Stimulated activated CD8-positive, alpha-beta memory T cell treated with anti-CD3 and anti-CD28 coated beads, Interleukin-12 subunit alpha, Interleukin-12 subunit beta, amount 100 ng/mL, for 24 hours (primary cell): ENCODE measurements around the gene RPS25.
A peak's percentile ranks its signal among the peaks of the same experiment; 100 is the strongest.
"Not testable (repeated sequence)": the region's sequence is repeated elsewhere in the genome, so short reads cannot be mapped to it uniquely, and the experiment has no call there.

ENCODE experiments used
- DNase-seq: peaks from one replicate; pipeline ENCODE4 v3.0.0-alpha.2; 2020; ENCODE audit errors: extremely low read depth

RPS25 gene

DNA sequence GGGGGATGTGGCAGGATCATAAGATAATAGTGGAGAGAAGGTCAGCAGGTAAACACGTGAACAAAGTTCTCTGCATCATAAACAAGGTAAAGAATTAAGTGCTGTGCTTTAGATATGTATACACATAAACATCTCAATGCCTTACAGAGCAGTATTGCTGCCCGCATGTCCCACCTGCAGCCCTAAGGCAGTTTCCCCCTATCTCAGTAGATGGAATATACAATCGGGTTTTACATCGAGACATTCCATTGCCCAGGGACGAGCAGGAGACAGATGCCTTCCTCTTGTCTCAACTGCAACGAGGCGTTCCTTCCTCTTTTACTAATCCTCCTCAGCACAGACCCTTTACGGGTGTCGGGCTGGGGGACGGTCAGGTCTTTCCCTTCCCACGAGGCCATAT lies 21.3 kb upstream of the RPS25 start:
- not testable (repeated sequence) for DNase-seq

DNA sequence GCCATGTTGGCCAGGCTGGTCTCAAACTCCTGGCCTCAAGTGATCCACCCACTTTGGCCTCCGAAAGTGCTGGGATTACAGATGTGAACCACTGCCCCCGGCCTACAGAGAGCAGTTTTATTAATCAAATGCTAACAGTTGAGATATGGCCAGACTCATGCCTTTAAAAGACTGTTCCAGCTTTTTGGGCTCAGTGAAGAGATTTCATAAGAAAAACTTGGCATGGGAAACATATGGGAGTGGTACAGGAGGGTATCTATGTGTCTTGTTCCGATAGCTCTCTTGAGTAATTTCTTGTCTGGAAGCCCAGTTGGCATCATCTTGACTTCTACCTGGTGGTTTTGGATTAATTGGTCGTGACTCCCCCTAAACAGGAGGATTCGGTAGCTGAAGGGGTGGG lies 20.7 kb upstream of the RPS25 start:
- DNase-seq = no peak

GRCh38 chr11:119034813-119035212 lies 16.7 kb upstream of the RPS25 start:
- no peak for DNase-seq

GRCh38 chr11:119033421-119033820 lies 15.3 kb upstream of the RPS25 start:
- DNase-seq = not testable (repeated sequence)

DNA sequence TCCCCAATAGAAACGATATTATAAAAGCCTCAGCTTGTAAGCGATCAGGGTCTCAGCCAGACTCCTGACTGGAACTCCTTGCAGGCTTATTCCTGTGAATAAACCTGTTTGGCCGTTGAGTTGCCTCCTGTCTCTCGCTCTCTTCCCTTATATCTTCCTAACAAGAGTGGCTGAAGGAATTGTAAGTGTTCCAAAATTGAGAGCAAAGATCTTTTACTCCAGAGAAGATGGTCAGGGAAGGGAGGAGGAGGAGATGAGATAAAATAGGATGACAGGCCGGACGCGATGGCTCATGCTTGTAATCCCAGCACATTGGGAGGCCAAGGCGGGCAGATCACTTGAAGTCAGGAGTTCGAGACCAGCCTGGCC lies 13.8 kb upstream of the RPS25 start:
- DNase-seq = no peak

DNA sequence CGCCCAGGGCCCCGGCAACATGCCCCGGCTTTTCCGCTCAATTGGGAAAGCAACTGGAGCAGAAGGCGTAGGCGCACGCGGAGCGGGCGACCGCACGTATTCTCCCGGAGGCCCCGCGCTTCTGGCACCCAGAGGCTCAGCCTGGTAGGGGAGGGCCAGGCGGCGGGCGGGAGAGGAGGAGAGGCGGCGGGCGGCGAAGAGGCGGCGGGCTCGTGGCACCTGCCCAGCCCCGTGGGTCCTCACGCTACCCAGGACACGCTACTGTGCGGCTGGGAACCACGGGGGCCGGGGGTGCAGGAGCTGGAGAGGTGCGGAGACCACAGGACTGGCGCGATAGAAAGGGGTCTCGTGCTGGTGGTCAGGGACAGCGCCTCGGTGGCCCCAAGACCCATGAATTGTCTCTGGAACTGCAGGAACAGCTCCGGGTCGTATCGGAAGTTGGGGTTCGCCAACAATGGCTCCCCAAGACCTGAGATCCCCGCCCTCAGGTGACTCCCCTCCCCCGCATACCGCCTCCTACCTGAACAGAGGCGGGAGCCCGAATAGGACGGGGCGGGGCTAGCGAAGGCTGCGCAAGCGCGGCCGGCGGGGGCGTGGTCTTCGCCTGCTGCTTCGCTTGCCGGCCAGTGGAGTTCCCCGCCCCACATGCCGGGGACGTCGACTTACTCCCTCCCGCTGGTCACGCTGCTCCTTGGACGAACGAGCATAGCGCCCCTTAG lies 12.3 kb upstream of the RPS25 start, which contains the start of gene SLC37A4:
Gene SLC37A4, minus strand, starts transcription at position 549 of the 719 bp plus-strand sequence.
- peak; percentile 98 for DNase-seq

- no peak for DNase-seq
Measured at GRCh38 chr11:119030029-119030328, 11.8 kb upstream of the RPS25 start.

DNA sequence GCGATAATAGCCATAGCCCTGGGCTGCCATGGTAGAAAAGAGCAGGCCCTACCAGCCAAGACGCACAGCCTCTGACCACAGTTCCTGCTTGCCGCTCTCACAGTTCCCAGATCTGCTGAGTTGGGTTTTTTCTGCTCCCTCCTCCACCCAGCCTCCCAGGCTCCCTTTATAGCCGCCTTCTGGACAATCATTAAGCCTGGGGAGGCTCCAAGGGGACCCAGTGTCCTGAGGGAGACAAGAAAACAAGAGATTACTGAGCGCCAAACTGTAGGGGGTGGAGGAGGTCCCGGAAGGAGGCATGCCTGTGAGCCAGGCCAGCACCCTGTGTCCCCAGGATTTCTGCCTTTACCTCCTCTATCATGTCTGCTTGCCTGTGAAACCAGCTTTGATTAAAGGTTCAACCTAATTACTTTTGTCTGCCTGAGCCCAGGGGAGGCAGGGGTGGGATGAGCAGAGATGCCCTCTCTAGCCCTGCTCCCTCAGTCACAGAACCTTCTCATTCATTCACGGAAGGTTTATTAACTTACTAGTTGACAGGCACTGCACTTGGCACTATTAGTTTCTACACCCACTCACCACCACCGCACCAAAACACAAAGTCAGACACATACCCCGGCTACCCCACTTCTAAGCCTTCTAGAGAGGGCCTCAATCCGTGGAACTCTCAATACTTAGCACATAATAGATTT lies 11.3 kb upstream of the RPS25 start:
- DNase-seq = no peak

GRCh38 chr11:119029069-119029339 lies 10.9 kb upstream of the RPS25 start:
- DNase-seq = no peak

DNA sequence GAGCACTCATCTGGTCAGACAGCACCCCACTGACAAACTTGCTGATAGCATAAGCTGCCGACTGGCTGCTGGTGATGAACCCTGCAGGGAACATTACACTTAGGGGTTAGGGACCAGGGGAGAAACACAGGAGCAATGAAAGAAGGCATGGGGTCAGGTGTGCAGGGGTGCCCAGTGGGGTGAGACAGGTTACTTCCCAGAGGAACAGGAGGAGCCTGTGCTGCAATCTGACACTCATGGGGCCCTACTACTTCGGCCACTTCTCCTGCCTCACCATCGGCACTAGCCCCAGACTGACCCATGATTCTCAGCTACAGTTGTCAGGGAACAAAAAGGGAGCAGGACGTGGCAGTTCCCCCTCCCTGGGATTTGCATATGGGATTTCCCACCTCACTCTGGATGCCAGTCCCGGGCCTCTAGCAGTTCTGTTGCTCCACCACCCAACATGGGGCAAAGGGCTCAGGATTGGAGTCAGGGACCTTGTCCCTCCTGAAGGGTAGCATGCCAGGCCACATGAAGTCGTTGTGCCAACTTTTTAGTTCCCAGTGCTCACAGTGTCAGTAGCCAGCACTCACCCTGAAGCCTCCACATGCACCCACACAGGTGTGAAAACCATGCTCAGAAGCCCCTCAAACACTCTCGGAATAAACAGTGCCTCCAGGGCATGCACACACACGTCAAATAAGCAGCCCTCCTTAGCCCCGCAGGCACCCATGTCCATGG lies 10.4 kb upstream of the RPS25 start:
- no peak for DNase-seq

DNA sequence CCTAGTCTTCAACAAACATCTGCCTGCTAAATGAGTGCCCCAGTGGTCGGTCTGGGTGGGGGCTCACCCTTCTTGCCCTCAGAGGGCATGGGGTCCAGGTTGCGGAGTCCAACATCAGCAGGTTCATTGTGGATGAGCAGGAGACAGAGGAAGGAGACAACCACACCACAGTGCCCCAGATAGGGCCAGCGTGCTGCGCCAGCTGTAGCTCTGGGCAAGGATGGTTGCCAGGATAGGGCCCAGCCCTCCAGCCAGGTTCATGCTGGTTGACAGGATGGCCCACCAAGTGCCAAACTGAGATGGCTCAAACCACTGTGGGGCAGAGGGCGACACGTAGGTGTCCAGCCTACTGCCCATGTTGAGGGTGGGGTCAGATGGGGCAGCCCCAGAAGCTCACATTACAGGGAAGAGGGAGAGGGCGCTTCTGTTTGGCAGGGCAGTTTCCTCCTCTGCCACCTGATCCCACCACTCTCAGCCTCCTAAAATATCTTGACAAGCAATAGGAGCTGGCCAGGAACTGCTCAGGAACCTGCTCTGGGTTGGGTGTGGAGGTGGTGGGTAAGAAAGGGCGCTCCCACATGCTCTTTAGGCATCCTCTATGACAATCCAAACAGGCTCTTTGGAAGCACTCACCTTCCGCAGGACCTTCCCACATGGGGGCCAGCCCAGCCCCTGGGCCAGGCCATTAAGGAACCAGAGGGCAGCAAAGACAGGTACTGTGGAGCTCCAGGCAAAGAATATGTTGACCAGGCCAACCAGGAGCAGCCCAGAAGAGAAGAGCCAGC lies 9.6 kb upstream of the RPS25 start:
- no peak for DNase-seq

GRCh38 chr11:119026970-119027369 lies 8.8 kb upstream of the RPS25 start:
- DNase-seq = no peak

DNA sequence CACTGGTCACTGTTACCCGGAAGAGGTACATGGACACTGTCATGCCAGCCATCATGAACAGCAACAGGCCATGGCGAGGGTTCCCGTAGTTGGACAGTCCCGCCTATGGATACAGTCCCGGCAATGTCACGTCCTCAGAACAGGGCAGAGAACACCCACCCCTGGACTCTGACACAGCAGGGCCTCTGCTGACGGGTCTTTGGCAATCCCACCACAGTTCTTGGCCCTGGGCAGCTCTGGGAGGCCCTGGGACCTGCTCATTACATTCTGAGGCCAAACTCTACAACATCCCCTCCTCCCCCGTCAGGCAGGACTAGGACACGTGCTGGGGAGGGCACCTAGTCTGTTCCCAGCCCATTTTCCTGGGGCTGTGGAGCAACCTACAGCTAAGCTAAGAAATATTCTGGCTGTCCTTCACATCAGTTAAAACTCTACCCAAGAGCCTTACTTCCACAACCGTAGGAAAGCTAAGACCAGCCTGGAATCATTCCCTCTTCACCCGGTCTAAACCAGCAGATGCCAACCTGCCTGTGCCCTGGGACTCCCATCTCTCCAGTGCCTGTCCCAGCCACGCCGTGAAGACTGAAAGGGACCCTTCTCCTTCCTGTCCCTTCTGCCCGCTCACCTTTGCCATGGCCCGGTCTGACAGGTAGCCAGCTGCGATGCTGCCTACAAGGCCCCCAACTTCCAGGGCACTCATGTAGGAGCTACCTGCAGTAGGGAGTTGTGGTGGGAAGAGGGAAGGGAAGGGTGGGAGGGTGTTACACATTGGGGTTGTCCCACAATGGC lies 8.0 kb upstream of the RPS25 start:
- no peak for DNase-seq

- DNase-seq = no peak
Measured at GRCh38 chr11:119025541-119025940, 7.4 kb upstream of the RPS25 start.

DNA sequence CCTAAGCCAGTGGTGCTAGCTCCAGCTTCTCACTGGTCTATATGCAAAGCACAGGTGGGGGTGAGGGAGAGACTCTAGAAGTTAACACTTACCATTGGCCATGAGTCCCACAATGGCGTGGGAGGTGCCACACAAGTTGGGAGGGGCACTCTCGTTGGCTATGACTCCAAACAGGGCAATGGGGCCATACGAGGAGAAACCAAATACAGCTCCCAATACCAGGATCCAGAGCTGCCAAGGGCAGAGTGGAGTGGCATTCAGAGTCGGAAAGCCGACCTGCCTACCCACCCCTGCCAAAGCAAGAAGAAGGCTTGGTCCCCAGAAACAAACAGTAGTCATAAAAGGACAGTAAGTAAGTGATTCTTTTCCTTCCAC lies 6.9 kb upstream of the RPS25 start:
- DNase-seq = no peak

DNA sequence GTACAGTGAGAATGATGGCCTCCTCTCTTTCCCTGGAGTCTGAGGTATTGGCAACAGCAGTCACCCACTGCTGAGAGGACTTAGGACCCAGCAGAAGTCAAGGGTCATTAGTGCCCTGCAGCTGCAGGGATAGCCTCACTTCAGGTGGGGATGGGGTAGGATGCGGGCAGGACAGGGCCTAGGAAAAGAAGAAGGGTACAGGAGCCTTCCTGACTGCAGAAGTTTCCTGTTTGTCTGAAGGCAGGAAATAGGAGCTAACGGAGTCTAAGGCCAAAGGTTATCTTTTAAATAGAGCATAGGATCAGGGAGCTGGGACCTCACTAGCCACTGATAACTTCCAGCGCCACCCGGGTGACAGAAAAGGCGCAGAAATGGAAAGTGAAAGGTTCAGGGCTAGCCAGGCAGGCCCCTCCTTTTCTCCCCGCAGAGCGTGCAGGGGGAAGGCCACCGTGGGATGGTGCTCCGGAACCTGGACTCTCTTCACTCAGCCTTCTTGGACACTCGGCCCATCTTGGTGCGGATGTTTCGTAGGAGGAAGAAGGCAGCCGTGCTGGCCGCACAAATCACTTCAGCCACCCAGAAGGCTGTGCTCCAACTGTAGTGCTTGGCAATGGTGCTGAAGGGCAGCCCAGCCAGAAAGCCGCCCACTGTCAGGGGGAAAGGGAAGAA lies 6.4 kb upstream of the RPS25 start:
- no peak for DNase-seq

DNA sequence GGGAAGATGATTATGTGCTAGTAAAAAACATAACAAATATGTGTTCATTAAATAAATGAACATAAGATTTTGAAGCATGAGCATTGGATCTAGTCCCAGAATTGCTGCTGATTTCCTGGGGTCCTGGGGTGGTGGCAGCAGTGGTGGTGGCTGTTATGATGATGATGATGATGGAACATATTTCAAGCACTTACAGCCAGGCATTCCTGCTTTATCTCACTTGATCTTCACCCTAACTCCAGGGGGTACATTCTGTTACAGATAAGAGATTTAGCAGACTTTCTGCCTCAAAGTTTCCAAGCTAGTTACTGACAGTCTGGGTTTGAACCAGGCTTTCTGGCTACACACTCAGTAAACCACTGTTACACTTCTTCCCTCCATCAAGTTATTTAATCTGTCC lies 5.6 kb upstream of the RPS25 start:
- no peak for DNase-seq

GRCh38 chr11:119021631-119022030 lies 3.5 kb upstream of the RPS25 start:
- DNase-seq = no peak

DNA sequence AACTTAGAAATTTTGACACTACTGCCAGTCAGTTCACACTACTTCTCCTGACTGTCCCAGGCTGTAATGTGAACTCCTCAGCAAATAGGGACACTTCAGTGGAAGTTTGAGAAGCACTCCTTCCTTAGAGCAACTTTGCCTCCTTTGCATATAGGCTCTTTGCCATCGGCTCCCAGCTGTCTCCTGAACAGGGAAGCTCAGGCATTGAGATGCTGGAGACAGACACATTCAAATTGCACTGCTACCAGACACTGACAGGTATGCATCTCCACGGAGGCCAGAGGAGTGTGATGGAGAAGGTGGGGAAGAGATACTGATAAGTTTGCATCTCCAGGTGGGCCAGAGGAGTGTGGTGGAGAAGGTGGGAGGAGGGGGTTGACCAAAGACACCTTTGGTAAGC lies 1.9 kb upstream of the RPS25 start:
- no peak for DNase-seq

- not testable (repeated sequence) for DNase-seq
Measured at GRCh38 chr11:119017377-119017776, 766 bp downstream of the RPS25 start.
